ENCODE results near the gene OR52D1.

The OR52D1 gene

GRCh38 chr11:5488385-5488784 lies at the start of gene OR52D1:
Gene OR52D1 (plus strand): TSS chr11:5488685. CDS start chr11:5488707, 22 bp downstream.
- no peak for DNase-seq

- DNase-seq: no peak
These were observed 47.1 kb upstream of the OR52D1 start, which contains the start of gene OR51I1 for GRCh38 chr11:5441414-5441813. Gene OR51I1 (minus strand): TSS chr11:5441514. CDS start chr11:5441514, 0 bp downstream.

DNA sequence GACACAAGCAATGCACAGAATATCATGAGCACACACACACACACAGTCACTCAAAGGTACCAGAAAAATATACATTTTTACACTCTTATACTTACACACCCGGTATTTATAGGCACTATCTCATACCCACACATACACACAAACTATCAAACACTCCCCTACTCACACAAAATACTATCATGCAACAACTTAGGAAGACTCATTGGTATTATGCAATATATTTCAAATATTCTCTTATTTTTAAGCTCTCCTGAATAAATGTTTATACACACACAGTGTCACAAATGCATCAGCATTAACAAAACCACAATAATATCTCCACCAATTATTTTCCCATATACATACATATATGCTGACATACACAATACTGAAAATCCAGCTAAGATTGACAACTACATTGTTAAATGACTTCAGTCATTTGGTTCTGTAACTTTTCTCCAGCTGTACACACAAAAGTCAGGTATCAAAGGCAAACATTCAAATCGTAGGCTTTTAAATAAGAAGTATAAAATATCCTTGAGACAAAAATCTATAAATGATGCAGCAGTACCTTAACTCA lies 44.6 kb upstream of the OR52D1 start:
- no peak for DNase-seq

GRCh38 chr11:5449023-5449422 lies 39.5 kb upstream of the OR52D1 start, which contains the start of gene OR51I2:
Gene OR51I2 (plus strand): TSS chr11:5449323. CDS start chr11:5453489, 4,166 bp downstream.
- no peak for DNase-seq

GRCh38 chr11:5449432-5449831 lies 39.1 kb upstream of the OR52D1 start:
- DNase-seq: no peak

DNA sequence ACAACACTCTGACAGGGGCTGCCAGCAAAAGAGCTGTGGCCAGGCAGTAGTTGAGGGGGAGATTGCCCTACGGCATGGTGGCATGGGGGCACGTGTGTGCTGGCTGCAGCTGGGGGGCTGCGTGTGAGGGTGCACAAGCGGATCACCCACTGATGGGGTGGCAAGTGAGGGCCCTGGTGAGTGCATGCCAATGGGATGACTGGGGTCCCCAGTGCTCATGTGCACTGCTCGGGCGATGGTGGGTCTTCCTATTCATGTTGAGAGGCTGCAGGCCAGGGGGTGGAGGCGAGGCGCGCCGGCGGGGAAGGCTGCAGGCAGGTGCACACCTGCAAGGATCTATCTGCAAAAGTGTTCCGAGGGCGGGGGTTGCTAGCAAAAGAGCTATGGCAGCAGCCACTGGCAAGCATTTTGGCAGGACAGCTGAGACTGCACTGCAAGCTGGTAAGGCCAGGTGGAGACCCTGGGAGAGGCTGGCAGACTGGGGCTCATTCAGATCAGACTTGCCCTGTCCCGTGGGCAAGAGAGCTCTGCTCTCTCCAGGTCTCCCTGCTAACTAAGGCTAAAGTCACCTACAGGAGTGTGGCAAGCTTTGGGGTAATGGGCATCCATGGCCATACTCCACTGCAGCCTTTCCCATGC lies 27.4 kb upstream of the OR52D1 start:
- no peak for DNase-seq

DNA sequence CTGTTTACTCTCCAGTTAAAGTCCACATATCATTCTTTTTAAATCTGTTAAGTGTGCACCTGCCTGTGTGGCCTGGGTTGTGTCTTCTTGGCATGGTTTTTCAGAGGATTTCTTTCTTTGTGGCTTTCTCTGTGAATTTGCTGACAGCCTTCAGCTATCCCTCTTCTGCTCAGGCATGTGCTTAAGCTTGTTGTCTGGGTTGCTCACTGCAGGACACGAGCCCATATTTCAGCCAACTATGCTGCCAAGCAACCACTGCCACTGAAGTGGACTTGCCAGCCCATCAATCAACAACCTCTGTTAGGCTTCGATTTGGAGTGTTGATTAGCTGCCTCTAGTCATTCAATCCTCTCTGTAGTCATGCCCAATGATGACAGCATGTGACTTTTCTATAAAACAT lies 21.0 kb upstream of the OR52D1 start:
- no peak for DNase-seq

GRCh38 chr11:5473921-5474320 lies 14.6 kb upstream of the OR52D1 start:
- DNase-seq: no peak

DNA sequence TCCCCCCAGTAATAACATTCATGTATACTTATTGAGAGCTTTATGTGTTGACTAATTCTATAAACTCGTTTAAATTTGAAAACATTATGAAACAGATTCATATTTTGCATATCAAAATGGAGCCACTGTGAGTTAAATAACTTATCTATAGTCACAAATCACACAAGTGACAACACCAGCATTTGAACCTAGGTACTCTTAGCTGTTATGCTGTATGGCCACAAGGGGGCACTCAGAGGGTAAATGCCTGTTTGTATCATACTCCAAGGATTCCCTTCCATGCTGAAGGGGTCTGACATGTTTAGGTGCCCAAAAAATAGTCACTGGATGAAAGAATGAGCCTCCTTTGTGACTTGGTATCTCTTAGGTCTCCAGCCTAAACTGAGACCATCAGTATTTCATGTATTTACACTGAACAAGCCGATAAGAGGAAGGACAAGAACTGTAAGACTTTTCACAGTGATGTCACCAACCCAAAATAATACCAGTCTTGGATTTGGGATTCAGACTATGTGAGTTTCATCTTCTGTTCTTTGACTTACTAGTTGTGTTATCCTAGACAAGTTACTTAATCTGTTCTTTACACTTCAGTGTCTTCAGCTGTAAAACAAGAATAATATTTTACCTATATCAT lies 12.2 kb upstream of the OR52D1 start:
- DNase-seq: peak; percentile 41

DNA sequence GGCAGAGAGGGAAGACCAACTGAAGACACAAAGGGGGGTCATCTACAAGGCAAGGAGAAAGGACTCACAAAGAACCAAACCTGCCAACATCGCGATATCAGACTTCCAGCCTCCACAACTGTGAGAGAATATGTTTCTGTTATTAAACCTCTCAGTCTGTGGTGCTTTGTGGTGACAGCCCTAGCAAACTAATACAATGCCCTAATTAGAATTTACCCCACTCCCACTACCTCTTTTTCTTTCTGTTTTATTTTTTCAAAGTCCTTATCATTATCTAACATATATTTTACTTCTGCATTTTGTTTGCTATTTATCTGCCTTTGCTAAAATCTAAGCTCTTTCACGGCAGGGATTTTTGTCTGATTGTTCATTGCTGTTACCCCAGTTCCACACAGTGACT lies 2.5 kb upstream of the OR52D1 start:
- DNase-seq: no peak

DNA sequence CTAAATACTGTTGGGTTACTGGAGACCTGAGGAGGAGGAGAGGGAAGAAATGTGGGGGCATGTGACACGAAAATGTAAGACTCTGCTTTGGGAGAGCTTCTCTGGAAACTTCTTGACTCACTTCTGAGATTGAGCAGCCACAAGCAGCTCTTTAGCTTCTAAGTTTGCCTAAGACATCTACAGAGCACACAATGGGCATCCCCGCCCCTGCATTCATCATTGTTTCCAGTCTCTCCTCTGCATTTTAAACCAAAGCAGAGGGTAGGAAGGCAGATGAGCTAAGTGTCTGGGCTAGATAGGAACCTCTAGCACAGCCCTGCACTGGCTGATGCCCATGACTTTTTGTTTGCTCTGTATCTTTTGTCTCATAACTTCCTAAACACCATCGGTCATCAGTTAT lies 2.1 kb upstream of the OR52D1 start:
- no peak for DNase-seq

GRCh38 chr11:5488798-5489399 lies 414 bp downstream of the OR52D1 start:
- no peak for DNase-seq

DNA sequence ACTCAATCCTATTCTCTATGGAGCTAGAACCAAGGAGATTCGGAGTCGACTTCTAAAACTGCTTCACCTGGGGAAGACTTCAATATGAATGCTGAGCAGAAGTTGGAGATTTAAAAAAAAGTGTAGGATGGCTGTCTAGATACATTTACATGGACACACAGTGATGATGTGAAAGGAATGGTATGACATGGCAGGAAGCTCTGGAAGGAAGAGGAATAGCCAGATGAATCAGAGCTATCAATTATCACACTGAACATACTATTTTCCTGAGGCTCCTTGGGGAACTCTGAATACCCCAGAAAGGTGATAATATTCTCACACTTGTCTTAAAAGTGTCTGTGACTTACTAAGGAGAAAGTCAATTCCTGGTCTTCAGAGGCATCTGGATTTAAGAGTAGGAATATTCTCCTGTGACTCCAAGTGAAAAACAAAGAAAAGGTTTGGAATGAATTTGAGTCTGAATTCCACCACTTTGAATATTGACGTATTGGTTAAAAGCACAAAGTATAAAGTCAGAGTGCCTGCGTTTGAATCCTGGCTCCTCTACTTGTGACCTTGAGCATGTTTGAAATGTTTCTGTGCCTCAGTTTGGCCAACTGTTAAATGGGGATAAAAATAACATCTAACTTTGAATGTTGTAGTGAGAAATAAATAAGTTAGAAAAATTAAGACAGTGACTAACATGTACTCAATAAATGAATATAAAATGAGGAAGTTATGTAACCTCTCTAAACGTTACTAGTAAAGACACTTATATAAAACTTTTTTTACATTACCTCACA lies 1.3 kb downstream of the OR52D1 start:
- no peak for DNase-seq

GRCh38 chr11:5499671-5500070 lies 11.2 kb downstream of the OR52D1 start:
- DNase-seq: no peak

GRCh38 chr11:5500393-5500801 lies 11.9 kb downstream of the OR52D1 start:
- DNase-seq: no peak

GRCh38 chr11:5504403-5504921 lies 16.0 kb downstream of the OR52D1 start:
- DNase-seq: no peak

DNA sequence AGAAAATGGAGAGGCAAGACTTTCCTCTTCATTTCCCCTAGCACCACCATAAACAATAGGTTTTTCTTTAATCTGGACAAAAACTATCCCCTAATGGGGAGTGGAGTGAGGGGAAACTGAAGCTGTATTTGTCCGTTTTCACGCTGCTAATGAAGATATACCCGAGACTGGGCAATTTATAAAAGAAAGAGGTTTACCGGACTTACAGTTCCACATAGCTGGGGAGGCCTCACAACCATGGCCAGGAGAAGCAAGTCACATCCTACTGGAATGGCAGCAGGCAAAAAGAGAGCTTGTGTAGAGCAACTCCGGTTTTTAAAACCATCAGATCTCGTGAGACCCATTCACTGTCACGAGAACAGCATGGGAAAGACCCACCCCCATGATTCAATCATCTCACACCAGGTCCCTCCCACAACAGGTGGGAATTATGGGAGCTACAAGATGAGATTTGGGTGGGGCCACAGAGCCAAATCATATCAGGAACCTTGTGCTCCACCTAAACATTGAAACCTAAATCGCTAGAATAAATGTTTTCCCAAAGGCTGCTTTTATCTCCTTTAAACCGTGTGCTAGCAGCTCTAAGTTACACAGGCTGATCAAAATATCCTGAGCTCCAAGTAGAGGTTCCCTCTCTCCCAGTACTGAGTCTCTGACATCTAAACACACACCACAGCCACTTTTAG lies 17.0 kb downstream of the OR52D1 start:
- DNase-seq: no peak

DNA sequence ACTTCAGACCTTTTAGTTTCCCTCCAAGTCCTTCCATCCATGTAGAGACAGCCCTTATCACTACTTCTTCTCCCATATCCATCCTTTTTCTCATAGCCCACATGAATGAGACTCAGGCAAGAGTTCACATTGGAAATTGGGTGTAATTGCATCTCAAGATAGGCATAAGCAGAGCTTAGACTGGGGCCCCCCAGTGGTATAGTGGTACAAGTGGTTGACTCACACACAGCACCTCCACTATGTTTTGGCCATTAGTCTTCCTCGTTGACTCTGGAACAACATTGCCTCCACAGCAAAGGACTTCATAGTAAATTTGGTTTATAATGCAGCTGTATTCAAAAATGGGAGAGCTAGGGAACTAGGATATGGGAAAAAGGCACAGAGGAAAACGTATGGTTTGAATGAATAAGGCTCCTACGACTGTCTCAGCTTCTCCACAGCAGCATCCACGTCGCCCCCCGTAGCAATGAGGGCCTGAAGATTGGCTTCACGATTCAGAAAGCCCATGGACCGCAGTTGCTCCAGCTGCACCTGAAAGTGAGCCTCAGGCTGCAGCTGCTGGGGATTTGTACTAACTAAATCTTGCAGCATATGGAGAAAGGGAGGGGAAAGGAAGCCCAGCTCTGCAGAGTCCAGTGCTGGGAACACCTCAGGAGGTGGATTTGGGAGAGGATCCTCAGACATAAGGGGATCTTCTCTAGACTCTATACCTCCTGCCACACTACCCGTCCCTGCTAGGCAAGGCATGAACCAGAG lies 18.9 kb downstream of the OR52D1 start:
- no peak for DNase-seq

DNA sequence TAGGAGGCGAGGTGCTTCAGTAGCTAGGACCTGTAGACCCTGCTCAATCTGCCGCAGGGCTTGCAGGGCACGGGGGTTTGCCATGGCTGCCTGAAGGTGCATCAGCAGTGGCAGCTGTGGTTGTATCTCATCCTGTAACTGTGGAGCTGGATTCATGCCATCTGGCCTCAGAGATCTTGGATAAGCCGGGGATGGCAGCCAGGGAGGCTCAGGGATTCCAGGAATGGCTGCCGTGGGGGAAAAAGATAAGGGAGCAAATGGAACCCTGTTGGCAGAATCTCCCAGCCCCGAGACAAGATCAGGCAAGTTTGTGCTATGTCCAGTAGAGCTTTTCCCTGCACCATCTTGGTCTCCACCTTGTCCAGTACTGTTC lies 19.4 kb downstream of the OR52D1 start:
- DNase-seq: no peak

GRCh38 chr11:5508605-5509004 lies 20.1 kb downstream of the OR52D1 start:
- DNase-seq: no peak

GRCh38 chr11:5509803-5510202 lies 21.3 kb downstream of the OR52D1 start, which contains the start of gene UBQLN3:
Gene UBQLN3 (minus strand): TSS chr11:5509957. CDS start chr11:5509558, 399 bp downstream.
- DNase-seq: no peak

All from CD4-positive, alpha-beta T cell treated with Interleukin-10 for 1 hour (primary cell).